ENCODE measurements around the gene GALNT4.
A peak's percentile ranks its signal among the peaks of the same experiment; 100 is the strongest.

Gene GALNT4

GRCh38 chr12:89524541-89525304, at the start of gene GALNT4:
TSS of gene GALNT4 (minus strand) at chr12:89524796. CDS start at chr12:89524549, 247 bp downstream.
- DNase-seq (ENCODE audit: low spot score) (peak; percentile 45), FAIRE-seq (no peak)

GRCh38 chr12:89573051-89573810, 48.6 kb upstream of the GALNT4 start:
- DNase-seq (ENCODE audit: low spot score) (no peak), FAIRE-seq (no peak)

GRCh38 chr12:89571491-89572195, 47.0 kb upstream of the GALNT4 start:
- FAIRE-seq, result no peak
- DNase-seq (ENCODE audit: low spot score), result no peak

GRCh38 chr12:89568484-89568883, 43.9 kb upstream of the GALNT4 start:
- DNase-seq (ENCODE audit: low spot score), result no peak
- FAIRE-seq, result no peak

GRCh38 chr12:89567691-89568239, 43.2 kb upstream of the GALNT4 start:
- DNase-seq (ENCODE audit: low spot score) (no peak), FAIRE-seq (no peak)

- FAIRE-seq (no peak), DNase-seq (ENCODE audit: low spot score) (no peak)
Measured at GRCh38 chr12:89566615-89567014, 42.0 kb upstream of the GALNT4 start.

GRCh38 chr12:89565002-89565401, 40.4 kb upstream of the GALNT4 start:
- FAIRE-seq (no peak), DNase-seq (ENCODE audit: low spot score) (no peak)

GRCh38 chr12:89559753-89560152, 35.2 kb upstream of the GALNT4 start:
- FAIRE-seq (no peak), DNase-seq (ENCODE audit: low spot score) (no peak)

- DNase-seq (ENCODE audit: low spot score) (peak; percentile 20), FAIRE-seq (no peak)
Measured at GRCh38 chr12:89556976-89557375, 32.4 kb upstream of the GALNT4 start.

- FAIRE-seq, result no peak
- no peak for DNase-seq (ENCODE audit: low spot score)
Measured at GRCh38 chr12:89552376-89552775, 27.8 kb upstream of the GALNT4 start.

- DNase-seq (ENCODE audit: low spot score), result no peak
- FAIRE-seq, result no peak
Measured at GRCh38 chr12:89551747-89552146, 27.2 kb upstream of the GALNT4 start.

GRCh38 chr12:89547101-89547500, 22.5 kb upstream of the GALNT4 start:
- DNase-seq (ENCODE audit: low spot score), result no peak
- no peak for FAIRE-seq

GRCh38 chr12:89546151-89546550, 21.6 kb upstream of the GALNT4 start:
- FAIRE-seq (no peak), DNase-seq (ENCODE audit: low spot score) (no peak)

- FAIRE-seq (peak; percentile 65), DNase-seq (ENCODE audit: low spot score) (peak; percentile 76)
Measured at GRCh38 chr12:89544681-89545184, 20.1 kb upstream of the GALNT4 start.

GRCh38 chr12:89544022-89544421, 19.4 kb upstream of the GALNT4 start:
- DNase-seq (ENCODE audit: low spot score), result no peak
- FAIRE-seq, result no peak

GRCh38 chr12:89542912-89543592, 18.5 kb upstream of the GALNT4 start:
- FAIRE-seq, result no peak
- peak; percentile 49 for DNase-seq (ENCODE audit: low spot score)

- FAIRE-seq, result no peak
- no peak for DNase-seq (ENCODE audit: low spot score)
Measured at GRCh38 chr12:89542236-89542635, 17.6 kb upstream of the GALNT4 start.

GRCh38 chr12:89540586-89540985, 16.0 kb upstream of the GALNT4 start:
- FAIRE-seq, result no peak
- no peak for DNase-seq (ENCODE audit: low spot score)

GRCh38 chr12:89539426-89540223, 15.0 kb upstream of the GALNT4 start:
- FAIRE-seq, result no peak
- no peak for DNase-seq (ENCODE audit: low spot score)

- no peak for FAIRE-seq
- no peak for DNase-seq (ENCODE audit: low spot score)
Measured at GRCh38 chr12:89538897-89539296, 14.3 kb upstream of the GALNT4 start.

All from RCC 7860 (cell line).